Activated CD4-positive, alpha-beta T cell treated with anti-CD3 and anti-CD28 coated beads, Interleukin-2, amount 50 U/mL, for 48 hours (primary cell): Measurements from ENCODE around the gene MRPL54.

ENCODE experiments used
- DNase-seq, 2 experiments: peaks; one replicate each; pipeline ENCODE4 v3.0.0-alpha.2; 2020

The MRPL54 gene

DNA sequence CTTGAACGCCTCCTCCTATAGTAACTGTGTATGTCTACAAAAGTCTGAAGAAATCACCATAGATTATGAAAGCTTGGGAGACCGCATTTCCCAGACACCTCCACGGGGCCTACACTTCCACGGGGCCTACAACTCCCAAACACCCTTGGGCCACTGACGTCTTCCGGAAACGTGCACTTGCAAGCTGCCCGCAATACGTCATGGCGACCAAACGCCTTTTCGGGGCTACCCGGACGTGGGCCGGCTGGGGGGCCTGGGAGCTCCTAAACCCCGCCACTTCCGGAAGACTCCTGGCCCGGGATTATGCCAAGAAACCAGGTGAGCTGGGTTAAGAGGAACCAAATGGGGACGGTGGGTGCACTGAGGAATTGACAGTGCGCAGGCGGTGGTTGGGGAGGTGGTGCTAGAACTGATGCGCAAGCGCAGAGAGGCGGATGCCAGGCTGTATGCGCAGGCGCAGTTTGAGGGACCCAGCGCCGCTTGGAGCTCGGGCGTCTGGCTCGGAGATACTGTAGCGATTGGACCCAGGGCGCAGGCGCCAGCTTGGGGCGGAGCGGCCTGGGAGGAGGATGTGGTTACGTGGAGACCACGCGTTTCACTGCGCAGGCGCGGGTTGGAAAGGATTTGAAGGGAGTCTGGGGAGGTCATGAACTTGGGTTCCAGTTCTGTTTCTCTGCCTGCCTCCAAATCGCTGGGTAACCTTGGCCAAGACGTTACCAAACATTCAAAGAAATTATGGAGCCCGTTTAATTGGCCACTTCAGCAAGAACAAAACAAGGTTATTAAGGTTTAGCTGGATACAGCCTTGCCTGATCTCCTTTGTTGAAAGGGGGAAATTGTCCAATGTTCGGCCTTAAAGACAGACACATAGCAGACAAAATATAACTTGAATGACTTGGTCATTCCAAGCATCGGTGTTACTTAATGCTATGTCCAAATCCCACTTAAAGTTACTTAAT lies at the start of gene MRPL54:
TSS of gene MRPL54 (plus strand) at position 182 of the 959 bp plus-strand sequence. CDS start at position 201, 19 bp downstream.
- DNase-seq, result peak; percentile 98 to 99

DNA sequence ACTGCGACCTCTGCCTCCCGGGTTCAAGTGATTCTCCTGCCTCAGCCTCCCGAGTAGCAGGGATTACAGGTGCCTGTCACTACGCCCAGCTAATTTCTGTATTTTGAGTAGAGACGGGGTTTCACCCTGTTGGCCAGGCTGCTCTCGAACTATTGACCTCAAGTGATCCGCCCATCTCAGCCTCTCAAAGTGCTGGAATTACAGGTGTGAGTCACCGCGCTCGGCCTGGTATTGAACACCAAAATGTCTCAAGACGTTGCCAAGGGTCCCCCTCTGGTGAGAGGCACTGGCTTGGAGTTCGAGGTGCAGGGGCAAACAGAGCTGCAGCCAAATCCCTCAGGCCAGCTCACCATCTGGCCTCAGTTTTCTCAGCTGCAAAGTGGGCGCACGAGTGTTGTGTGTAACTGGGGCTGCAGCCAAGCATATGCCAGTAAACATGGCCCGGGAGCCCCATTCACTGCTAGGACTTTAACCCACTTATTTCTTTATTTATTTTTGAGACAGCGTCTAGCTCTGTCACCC lies 46.3 kb upstream of the MRPL54 start:
- DNase-seq, result no peak

DNA sequence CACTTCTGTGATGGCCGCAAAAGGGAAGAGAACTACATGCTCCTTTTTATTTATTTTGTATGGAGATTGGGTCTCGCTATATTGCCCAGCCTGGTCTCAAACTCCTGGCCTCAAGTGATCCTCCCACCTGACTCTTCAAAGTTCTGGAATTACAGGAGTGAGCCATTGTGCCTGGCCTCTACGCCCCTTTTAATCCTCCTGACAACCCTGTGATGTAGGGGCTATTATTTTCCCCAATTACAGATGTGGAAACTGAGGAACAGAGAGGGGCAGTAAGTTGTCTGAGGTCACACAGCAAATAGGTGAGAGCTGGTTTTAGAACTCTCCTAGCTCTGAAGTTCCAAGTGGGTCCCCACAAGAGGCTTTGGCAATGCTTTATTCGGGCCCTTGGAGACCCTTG lies 42.6 kb upstream of the MRPL54 start:
- no peak for DNase-seq

DNA sequence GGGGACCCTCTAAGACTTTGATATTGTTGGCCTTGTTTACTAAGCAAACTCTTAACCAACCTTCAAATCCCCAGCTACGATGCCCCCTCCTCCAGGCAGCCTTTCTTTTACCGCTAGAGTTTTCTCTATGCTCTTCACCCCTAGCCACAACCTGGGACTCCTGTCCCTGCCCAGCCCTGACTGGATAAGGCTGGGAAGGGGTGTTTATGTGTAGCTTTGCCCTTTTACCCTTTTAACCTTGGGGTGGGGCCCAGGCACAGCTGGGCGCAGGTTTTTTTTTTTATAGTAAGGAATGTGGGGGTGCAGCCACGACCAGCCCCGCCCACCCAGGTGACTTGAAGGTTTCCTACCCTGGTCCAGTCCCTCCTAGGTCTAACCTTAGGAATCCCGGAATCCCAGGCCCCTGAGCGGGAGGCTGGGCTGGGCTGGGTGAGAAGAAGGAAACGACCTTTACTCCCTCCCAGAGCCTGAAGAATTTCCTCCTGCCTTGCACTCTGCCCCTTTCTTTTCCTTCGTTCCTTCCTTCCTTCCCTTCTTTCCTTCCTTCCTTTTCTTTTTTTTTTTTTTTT lies 42.0 kb upstream of the MRPL54 start:
- no peak for DNase-seq

DNA sequence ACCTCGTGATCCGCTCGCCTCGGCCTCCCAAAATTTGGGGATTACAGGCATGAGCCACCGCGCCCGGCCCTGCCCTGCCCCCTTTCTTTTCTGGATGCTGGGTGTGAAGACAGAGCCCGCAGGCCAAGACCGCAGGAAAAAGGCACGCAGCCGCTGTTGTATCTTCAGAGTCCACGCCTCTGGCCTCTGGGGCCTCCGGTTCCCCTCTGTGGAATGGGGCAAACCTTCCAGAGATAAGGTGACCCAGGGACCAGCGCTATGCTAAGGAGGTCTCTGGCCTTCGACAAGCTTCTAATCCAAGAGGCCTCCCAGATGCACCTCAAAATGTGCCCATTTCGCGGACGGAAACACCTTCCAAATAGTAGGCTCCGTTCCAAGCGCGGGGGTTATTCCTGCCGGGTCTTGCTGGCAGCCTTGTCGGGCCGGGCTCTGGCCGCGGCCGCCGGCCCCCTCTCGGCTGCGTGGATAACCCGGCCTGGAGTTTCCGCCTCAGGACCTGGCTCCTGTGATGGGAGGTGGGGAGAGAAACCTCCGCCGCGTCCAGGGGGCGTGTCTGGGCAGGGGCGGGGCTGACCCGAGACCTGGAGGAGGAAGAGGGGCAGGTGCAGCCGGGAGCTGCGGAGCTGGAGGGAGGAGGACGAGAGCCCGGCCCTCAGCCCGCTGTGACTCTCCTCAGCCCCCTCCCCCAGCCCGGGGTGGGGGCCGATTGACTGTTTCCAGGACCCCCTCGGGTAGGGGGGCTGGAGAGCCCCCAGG lies 41.2 kb upstream of the MRPL54 start:
- peak; percentile 94 to 96 for DNase-seq

DNA sequence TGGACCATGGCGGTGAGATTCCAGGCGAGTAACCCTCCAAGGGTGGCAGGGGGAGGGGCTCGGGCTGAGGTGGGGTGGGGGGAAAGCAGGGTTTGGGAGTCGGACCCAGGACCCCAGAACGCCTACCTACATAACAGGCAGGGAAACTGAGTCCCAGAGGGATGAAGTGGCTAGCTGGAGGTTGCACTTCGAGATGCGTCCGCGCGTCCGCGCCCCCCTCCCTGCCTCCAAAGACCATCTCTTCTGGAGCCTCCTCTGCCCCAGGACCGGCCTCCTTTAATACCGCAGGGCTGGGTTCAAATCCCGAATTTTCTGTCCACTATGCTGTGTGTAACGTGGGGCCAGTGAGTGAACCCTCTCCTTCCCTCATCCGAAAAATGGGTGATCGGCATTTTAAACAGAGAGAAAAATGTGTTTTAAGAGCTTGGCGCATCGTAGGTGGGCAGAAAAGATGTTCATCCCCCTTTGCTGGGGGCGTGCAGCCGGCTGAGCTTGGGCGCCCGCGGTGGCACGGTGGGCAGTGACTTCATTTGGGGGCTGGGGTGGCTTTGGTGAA lies 40.5 kb upstream of the MRPL54 start:
- DNase-seq, result no peak

DNA sequence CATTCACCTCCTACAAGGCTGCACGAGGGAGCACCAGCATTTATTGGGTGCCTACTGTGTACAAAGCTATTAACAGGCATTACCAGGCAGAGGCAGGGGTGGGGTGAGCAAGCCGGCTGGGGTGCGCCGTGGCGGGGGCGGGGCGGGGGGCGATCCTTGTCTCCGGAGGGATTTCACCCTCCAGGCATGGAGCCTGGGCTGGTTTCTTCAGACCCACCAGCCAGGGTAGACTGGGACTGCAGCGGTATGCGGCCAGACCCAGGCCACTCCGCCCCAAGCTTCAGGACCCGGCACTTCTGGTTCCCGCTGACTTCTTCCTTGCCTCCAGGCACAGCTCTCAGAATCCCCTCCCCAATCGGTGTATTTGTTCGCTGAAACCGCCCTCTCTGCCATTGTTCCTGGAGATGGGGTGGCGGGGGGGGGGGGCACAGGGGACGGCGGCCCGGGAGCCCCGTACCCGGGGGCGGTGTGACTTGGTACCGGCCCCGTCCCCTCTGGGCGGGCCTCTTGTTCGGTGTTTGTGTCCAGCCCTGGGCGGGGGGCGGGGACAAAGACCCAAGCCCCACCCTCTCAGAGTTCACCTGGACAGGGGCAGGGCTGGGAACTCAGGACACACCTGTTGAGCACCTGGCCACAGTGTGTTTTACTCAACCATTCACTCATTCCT lies 39.9 kb upstream of the MRPL54 start:
- DNase-seq, result no peak

DNA sequence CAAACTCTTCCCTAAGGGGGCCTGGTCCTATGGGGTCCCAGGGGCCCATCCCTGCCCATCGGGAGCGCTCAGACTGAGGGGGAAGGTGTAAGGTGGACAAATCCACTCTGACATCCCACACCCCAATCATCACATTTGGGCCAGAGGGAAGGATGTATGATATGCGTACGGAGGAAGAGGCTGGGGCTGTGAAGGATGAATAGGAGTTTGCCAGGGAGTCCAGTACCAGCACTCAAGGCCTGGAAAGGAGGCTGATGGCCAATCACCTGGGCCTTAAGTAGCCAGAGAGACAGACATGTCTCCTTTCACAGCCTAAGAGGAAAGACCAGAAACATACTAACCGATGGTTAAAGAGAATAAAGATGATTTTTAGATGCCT lies 39.4 kb upstream of the MRPL54 start:
- DNase-seq, result no peak

DNA sequence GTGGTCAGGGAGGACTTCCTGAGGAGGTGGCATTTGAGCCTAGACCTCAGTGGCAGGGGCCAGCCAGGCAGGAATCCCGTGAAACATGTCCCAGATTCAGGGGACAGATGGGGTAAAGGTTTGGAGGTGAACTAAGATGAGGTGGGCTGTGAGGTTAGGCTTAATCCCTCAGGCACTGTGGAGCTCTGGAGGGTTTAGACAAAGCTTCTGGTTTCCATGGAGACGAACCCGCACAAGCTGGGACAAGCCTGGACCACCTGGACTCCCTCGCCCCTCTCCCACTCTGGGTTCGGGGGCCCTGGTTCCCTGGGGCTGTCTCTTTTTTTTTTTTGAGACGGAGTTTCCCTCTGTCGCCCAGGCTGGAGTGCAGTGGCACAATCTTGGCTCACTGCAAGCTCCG lies 38.6 kb upstream of the MRPL54 start:
- no peak for DNase-seq

DNA sequence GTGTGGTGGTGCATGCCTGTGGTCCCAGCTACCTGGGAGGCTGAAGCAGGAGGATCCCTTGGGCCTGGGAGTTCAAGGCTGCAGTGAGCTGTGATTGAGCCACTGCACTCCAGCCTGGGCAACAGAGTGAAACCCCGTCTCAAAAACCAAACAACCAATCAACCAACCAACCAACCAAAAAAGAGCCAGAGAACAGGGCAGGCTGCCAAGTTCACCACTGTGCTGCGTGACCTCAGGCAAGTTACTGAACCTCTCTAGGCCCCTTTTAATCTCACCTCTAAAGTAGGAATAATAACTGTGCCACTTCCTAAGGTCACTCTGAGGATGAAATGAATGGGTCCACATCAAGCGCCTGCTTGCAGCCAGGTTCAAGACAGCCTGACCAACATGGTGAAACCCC lies 37.4 kb upstream of the MRPL54 start:
- DNase-seq, result no peak

DNA sequence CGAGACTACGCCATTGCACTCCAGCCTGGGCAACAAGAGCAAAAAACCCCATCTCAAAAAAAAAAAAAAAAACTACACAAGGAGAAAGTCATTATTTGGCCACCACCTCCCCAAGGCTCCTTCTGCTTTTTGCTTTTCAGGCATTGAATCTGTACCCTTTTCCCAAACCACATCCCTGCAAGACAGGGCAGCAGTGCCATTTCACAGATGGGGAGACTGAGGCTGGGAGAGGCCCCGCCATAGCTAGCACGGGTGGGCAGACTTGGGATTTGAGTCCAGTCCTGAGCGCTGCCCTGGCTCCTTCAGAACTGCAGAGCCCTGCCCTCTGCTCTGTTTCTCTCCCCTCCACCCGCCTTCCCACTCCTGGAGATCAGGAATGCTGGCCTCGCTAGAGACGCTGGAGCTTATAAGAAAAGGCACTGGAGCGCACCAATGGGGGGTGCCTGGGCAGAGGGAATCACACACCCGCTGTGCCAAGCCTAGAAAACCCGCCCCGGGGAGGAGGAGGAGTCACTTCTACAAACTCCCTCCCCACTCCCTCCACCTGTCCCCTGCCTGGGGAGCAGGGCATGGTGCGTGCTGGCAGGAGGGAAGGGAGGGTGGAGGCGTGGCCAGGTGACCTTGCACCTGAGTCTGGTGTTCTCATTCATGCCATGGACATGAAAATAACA lies 36.7 kb upstream of the MRPL54 start:
- no peak for DNase-seq

DNA sequence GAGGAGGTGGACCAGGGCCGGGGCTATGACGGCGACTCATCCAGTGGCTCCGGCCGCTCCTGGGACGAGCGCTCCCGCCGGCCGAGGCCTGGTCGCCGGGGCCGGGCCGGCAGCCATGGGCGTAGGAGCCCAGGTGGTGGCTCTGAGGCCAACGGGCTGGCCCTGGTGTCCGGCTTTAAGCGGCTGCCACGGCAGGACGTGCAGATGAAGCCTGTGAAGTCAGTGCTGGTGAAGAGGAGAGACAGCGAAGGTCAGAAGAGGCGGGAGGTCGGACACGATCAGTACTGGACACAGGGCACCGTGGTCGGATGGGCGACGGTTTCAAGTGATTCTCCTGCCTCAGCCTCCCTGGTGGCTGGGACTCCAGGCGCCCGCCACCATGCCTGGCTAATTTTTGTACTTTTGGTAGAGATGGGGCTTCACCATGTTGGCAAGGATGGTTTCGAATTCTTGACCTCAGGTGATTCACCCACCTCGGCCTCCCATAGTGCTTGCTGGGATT lies 32.0 kb upstream of the MRPL54 start:
- DNase-seq, result no peak

DNA sequence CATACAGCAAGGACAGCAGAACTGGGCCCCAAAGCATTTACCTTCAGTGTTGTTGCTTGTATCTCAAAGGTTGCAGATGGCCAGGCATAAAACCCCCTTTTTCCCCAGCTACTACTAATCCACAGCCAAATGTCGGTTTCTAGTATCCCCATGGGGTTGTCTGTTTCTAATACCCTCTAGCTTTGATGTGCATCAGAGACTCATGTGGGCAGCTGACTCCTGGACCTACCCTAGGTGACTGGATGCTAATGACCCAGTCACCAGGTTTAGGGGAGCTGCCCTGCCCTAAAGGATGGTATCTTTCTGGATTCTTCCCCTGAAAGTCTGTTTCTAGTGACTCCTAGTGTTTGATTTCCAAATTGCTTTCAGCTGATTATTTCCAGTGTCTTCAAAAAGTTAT lies 30.4 kb upstream of the MRPL54 start:
- no peak for DNase-seq

DNA sequence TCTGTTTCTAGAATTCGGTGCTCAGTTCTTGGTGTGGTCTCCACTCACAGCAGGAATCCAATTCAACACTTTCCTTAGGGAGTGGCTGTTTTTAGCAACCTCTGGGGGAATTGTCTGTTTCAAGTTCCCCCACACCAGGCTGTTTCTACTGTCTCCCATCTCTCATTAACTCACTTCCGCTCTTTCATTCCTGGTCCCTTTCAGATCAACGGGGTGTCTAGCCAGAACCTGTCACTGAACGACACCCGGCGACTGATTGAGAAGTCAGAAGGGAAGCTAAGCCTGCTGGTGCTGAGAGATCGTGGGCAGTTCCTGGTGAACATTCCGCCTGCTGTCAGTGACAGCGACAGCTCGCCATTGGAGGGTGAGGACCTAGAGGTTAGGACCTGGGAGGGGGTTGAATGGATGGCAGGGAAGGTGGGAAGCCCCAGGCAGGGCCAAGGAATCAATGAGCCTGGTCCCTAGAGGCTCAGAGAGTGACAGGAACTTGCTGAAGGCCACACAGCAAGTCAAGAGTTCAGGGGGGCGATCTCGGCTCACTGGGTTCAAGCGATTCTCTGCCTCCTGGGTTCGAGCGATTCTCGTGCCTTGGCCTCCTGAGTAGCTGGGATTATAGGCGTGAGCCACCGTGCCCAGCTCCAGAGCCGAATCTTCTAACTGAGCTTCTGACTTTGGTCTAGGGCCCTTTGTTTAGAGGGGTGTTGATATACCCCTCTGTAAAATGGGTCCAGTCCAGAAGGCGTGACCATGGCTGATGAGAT lies 28.8 kb upstream of the MRPL54 start:
- no peak for DNase-seq

DNA sequence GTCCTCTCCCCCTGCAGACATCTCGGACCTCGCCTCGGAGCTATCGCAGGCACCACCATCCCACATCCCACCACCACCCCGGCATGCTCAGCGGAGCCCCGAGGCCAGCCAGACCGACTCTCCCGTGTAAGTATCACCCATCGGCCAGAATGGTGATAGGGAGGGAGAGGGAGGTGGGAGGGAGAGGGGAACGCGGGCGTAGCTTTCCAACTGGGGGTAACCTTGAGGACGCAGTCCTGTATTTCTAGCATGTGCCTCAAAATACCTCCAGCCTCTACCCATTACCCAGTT lies 28.2 kb upstream of the MRPL54 start:
- DNase-seq, result no peak

DNA sequence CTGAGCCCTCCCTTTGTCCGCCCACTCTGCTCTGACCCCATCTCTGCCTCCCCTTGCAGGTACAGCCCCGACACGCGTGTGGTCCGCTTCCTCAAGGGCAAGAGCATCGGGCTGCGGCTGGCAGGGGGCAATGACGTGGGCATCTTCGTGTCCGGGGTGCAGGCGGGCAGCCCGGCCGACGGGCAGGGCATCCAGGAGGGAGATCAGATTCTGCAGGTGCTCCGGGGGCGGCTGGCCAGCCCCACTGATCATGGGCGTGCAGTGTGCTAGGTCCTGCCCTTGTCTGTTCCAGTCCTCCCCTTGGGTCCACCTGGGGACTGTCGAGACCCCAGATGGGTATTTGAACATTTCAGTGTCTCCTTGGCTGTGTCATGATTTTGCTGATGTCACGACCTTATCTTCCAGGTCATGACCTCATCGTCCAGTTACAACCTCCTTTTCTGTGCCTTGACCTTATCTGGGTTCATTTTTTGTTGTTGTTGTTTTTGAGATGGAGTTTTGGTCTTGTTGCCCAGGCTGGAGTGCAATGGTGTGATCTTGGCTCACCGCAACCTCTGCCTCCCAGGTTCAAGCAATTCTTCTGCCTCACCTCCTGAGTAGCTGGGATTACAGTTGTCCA lies 26.3 kb upstream of the MRPL54 start:
- no peak for DNase-seq

DNA sequence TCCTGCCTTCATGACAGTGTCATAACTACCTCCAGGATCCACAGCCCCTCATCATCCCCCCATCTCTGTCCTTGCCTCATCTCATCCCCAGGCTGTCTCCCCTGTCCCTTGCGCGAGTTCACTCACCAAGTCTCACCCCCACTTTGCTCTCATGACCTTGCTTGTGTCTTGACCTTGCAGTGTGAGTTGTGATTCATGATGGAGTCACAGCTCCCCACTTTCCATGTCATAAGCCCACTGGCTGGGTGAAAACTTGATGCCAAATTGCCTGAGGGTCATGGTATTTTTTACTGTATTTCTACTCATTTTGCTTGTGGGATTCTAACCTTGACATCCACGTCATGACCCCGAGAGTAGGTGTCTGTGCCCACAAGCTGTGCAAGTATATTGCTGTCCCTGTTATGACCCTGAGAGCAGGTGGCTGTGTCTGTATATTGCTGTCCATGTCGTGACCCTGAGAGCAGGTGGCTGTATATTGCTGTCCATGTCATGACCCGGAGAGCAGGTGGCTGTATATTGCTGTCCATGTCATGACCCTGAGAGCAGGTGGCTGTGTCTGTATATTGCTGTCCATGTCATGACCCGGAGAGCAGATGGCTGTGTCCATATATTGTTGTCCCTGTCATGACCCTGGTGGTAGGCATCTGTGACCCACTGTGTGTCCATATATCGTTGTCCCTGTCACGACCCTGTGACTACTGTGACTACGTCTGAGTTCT lies 24.8 kb upstream of the MRPL54 start:
- no peak for DNase-seq

DNA sequence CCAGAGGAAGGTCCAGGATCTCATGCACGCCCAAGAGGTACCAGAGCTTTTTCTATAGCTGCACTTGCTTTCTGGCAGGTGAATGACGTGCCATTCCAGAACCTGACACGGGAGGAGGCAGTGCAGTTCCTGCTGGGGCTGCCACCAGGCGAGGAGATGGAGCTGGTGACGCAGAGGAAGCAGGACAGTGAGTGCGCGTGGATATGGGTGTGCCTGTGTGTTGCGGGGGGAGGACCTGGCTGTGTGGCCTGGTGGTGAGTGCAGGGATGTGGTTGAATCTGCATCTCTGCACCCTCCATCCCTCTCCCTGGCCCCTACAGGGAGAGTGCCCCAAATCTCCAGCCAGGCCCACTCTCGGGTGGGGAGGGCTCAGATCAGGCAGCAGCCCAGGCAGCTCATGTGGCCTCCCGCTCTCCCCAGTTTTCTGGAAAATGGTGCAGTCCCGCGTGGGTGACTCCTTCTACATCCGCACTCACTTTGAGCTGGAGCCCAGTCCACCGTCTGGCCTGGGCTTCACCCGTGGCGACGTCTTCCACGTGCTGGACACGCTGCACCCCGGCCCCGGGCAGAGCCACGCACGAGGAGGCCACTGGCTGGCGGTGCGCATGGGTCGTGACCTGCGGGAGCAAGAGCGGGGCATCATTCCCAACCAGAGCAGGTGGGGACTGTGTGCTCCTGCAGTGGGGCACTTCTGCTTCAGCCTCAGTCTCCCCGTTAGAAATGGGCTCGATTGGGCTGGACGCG lies 23.8 kb upstream of the MRPL54 start:
- no peak for DNase-seq

DNA sequence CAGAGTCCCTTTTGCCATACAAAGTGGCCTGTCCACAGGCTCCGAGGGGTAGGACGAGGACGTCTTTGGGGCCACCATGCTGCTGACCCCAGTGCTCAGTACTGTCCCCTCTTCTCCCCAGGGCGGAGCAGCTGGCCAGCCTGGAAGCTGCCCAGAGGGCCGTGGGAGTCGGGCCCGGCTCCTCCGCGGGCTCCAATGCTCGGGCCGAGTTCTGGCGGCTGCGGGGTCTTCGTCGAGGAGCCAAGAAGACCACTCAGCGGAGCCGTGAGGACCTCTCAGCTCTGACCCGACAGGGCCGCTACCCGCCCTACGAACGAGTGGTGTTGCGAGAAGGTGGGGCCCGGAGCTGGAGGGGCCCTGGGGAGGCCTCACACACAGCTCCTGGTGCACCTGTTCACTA lies 22.1 kb upstream of the MRPL54 start:
- DNase-seq, result no peak
